CD4-positive, alpha-beta T cell treated with Interleukin-10 for 1 hour (primary cell): Measurements from ENCODE around the gene ABCD4.
"Not testable (repeated sequence)": the region's sequence is repeated elsewhere in the genome, so short reads cannot be mapped to it uniquely, and the experiment has no call there.

Experiments used
- DNase-seq: peaks from one replicate; pipeline ENCODE4 v3.0.0-alpha.2; 2020

Gene ABCD4

DNA sequence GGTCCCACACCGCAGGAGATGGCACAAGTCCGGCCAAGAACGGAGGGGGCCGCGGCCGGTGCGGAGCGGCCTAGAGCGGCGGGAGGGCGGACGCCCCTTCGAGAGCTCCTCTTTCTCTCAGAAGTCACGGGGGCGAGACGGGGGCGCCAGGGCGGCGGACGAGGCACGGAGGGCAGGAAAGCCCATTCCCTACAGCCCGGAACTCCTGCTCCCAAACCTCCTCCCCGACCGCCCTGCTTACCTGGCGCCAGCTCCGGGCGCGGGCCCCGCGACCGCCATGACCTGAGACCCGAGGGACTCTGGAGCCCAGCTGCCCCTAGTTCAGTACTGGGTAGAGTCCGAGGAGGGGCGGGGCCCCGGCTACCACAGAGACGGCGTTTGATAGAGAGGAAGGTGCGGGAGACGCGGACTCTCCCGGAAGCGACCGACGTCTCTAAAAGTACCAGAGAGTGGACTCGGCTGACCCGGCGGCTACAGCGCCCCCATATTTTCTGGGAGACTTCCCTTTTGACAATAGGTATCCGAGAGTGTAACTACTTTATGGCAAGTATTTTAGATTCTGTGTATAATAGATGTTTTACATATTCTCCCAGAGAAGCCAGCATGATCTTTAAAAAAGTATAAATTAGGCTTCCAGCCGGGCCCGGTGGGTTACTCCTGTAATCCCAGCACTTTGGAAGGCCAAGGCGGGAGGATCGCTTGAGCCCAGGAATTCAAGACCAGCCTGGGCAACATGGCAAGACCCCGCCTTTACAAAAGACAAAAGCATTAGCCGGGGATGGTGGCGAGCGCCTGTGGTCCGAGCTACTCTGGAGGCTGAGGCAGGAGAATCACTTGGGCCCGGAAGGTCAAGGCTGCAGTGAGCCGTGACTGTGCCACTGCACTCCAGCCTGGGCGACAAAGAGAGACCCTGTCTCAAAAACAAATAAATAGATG lies at the start of gene ABCD4:
TSS of gene ABCD4 (minus strand) at position 301 of the 936 bp plus-strand sequence. CDS start at position 279, 22 bp downstream.
- peak; percentile 91 for DNase-seq

DNA sequence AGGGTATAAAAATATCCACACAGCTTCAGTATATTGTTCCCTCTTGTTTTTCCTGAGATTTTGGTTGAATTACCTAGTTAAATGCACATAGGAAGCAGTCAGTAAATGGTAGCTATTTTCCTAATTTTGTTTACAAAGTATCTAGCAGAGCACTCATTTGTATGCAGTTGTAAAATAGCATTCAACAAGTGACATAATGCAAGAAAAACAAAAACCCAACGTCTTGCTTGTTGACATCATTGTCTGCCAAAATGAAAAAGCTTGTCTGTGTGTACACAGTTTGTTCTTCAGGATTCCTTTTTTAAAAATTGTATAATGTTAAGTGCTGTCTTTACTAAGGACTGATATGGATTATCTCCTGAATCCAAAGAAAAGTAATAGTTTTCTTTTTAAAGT lies 48.2 kb upstream of the ABCD4 start:
- no peak for DNase-seq

DNA sequence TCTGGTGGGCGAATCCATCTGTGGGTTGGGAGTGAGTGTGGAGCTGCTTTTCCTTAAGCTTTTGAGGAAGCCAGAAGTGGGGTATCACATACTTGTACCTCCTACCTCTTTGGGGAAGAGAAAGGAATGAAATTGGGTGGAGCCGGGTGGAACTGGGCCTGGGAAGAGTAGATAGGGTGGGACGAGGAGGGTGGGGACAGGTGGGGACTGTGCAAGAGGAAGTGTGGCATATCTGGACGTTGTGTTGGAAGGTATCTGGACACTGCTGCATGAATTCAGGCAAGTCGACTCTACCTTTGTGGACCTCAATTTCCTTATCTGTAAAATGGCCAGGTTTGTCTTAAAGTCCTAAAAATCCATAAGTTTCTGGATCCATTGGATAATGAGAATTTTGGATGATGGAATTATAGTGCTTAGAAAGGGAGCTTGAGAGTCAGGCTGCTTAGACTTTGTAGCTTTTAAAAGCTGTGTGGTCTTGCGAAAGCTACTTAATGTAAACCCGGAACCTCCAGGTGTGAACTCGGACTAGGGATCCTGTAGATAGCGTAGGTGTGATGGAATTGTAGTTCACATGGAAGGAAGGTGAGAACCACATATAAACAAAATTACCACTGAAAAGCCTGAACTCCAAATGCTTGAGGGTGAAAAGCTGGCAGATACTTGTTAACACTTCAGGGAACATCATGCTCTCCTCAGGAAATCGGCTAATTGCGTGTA lies 47.6 kb upstream of the ABCD4 start:
- DNase-seq, result no peak

DNA sequence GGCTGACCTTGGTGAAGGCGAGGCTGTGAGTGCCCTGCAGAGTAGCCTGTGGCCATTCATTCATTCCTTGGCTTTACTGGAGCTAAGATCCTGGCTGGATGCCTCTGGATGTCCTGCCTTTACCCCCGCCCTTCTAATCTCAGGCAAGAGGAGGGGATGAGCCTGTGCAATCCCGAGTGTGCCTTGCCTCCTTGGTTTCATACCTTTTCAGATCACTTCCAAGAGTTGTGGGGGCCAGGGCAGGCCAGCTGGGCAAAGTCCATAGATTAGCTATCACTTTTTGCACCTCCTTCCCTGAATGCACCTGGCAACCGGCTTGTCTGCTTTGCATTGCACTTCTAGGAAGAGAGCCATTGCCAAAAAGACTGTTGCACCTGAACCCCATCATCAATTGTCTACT lies 47.0 kb upstream of the ABCD4 start:
- no peak for DNase-seq

DNA sequence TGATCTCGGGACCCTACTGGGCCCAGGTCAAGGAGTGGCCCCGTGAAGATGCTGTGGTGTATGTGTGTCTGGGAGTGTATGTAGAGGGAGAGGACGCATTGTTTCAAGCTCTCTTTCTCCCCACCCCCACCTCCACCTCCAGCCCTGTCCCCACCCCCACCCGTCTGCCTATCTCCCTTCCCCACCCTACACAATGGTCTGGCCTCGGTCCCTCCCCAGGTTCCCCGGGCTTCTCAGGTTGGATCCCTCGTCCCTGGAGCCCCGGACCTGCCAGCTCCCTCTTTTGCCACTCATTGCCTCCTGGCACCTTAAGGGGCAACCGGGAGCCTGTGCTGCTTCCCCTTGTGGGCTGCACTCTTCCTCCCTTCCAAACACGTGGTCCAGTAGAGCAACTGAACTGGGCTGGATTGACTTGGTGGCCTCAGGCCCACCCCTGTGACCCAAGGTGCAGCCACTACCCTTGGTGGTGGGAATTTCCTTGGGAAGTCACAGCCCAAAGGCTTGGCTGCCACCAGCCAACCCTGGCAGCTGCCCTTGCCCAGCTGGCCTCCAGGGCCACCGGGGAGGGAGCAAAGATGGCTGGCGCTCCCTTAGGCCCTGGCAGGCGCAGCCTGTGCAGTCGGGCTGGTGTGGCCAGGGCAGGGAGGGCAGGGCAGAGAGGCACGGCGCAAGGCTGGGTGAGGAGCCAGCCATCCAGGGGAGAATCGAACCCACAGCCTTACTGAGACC lies 46.2 kb upstream of the ABCD4 start:
- DNase-seq, result no peak

DNA sequence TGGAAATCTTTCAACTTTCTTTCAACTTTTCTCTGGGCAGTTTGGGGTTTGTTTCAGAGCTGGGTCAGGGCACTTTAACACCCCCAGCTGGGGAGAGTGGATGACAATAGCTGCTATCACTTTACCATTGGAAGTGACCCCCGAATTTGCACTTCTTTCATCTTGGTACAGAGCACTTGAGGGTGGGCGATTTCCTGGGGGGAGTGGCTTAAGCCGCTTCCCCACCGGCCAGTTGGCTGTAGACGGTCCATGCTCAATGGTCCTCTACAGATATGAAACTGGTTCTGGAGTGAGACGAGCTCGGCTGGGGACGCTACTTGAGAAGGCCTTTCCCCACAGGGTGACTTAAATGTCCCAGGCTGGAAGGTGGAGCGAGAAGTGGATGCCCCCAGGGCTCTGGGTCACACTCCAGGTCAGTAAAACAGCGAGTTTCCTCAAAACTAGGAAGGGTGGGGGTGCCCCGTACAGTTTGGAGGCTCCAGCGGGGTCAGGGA lies 45.6 kb upstream of the ABCD4 start, which contains the start of gene VRTN:
TSS of gene VRTN (plus strand) at position 231 of the 494 bp plus-strand sequence. CDS start 8,313 bp downstream, outside the sequence.
- no peak for DNase-seq

DNA sequence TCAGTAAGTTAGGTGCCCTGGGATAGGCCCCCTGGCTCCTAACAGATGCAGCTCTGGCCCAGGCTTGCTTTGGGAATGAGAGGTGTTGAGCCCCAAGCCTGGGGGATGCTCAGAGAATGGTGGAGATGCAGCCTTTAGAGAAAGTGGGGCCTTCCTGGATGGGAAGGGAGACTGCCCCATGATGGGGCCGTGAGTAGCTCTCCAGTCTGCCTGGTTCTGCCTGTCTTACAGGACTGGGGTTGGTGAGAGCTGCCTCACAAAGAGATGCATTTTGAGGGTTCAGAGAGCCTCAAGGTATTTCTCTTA lies 45.0 kb upstream of the ABCD4 start:
- no peak for DNase-seq

DNA sequence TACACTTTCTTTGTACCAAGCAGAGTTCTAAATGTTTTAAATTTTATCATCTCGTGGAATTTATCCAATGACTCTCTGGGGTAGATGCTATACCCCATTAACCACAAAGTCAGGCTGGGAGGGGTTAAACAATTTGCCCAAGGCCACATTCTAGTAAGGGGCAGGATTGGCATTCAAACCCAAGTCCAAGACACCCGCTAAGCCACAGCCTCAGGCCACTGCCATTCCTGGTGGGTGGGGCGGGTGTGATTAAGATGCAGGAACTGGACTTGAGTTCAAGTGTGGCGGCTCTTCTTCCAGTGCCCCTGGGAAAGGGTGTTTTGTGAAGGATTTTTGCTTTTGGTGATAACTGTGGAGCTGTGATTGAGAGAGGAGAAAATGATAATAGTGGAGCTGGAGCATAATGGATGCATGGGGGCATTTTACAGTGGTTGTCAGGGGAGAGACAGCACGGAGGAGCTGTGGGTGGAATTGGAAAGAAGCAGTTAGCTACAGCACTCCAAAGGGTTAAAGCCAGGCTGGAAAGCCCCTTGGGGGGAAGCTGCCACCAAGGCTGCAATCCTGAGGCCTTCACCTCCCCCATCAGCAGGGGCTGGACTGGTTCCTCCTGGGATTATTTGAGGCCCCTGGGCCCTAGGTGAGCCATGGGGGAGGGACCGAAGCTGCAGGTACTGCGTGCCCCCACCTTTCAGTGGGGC lies 44.5 kb upstream of the ABCD4 start:
- no peak for DNase-seq

DNA sequence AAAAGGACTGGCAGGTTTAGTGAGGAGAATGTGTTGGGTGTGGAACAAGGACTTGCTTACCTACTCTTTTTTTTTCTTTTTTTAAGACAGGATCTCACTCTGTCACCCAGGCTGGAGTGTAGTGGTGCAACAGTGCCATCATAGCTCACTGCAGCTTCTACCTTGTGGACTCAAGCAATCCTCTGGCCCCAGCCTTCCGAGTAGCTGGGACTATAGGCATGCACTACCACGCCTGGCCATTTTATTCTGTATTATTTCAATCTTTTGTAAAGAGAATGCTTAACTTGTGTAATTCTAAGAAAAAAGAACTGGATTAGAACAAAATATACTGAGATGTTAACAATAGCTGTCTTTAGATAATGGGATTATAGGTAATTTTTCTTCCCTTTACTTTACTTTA lies 43.6 kb upstream of the ABCD4 start:
- DNase-seq, result no peak

DNA sequence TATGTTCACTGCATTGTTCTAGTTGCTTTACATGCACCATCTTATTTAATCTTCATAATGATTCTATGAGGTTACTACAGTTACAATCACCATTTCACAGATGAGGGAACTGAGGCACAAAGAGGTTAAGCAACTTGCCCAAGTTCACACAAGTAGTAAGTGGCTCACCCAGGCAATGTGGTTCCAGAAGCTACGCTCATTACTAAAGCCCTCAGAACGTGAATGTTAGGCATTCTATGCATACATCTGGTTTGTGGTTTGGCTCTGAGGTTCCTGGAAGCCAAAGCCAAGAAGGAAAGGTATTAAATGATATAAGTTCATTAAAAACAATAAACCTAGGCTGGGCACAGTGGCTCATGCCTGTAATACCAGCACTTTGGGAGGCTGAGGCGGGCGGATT lies 31.2 kb upstream of the ABCD4 start:
- no peak for DNase-seq

DNA sequence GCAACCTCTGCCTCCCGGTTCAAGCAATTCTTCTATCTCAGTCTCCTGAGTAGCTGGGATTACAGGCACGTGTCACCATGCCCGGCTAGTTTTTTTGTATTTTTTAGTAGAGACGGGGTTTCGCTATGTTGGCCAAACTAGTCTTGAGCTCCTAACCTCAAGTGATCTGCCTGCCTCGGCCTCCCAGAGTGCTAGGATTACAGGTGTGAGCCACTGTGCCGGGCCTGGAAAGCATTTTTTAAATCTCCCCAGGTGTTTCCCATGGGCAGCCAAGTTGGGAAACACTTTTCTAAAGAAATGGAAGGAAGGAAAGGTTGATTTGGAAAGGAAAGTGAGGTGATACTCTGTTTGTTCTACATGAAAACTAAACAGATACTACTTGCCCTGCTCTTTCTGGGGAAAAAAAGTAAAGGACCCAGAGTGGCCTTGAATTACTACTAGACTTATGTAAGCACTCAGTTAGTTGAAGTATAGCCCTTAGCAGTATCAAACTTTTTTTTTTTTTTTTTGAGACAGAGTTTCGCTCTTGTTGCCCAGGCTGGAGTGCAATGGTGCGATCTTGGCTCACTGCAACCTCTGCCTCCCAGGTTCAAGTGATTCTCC lies 27.3 kb upstream of the ABCD4 start:
- not testable (repeated sequence) for DNase-seq

DNA sequence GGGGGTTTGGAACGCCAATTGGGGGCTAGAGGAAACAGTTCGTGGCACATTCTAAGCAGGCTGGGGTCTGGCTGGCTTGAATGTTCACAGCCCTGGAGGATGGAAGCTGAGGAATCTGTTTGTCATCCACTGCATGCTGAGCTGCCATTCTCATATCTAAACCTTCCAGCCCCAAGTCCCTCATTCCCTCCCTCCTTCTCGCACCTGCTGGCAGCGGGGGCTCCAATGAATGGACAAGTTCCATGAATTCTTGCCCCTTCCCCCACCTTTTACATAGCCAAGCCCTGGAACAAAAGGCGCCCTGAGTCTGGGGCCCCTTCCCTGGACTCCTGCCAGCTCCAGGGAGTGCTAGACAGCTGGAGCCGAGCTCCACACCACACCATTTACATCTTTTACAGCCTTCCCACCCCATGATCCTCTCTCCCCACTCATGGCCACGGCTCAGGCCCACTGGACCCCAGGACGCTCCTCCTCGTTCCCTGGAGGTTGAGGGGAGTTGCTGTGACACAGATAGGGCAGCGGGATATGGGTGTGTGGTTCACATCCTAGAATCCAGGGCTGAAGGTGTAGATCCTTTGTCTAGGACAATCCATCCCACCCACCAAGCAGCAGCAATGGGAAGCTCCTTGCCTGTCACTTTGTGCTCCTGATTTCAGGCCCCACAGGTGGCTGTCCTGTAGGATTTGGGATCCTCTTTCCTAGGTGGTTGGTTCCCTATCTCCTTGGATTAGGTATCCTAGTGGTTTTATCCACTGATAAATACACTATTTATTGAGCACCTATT lies 23.8 kb upstream of the ABCD4 start:
- DNase-seq, result no peak

DNA sequence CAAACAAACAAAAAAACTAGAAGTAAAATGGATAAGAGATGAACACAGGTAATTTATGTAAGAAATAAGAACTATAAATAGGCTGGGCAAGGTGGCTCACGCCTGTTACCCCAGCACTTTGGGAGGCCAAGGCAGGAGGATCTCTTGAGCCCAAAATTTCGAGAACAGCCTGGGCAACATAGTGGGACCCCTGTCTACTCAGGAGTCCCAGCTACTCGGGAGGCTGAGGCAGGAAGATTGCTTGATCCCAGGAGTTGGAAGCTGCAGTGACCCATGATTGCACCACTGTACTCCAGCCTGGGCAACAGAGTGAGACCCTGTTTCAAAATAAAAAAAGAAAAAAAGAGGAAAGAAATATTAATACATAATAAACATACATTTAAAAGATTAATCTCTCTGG lies 22.7 kb upstream of the ABCD4 start:
- no peak for DNase-seq

DNA sequence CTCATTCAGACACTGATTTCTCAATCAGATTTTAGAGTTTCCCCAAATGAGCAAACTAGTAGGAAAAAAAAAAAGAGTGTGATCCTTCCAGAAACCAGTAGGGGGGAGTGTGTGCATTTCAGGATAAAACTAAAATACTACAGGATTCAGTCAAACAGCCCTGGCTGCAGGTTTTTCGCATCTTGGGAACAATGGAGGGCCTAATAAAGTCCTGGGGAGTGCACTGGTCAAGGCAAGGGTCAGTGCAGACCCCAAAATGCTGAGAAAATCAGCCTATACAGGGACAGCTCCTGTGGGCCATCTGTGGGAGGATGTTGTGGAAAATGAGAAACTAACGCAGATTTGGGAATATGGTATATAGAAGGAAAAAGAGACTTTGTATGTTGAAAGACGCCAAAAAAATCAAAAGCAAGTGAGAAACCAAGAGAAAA lies 22.2 kb upstream of the ABCD4 start:
- DNase-seq, result peak; percentile 3

DNA sequence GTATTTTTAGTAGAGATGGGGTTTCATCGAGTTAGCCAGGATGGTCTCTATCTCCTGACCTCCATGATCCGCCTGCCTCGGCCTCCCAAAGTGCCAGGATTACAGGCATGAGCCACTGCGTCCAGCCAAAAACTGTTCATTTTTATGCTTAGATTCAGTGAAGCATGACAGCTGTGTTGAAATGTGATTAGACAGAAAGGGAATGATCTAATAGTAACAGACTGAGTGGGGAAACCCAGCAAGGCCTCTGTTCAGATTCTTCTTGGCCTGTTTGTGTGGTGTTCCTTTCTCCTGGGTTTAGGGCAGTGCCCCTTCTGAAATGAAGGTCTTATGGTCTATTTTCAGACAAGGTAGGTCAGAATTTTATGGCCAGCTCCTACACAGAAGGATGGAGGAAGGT lies 11.8 kb upstream of the ABCD4 start:
- no peak for DNase-seq

DNA sequence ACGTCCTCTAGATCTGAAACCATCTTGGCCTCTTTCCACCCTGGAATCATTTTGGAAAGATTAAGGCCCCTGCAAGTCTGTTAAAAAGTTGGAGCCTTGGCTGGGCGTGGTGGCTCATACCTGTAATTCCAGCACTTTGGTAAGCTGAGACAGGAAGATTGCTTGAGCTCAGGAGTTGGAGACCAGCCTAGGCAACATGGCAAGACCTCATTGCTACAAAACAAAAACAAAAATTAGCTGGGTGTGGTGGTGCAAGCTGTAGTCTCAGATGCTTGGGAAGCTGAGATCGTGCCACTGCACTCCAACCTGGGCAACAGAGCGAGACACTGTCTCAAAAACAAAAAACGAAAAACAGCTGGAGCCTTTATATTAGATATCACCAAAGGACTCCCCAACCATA lies 10.9 kb upstream of the ABCD4 start:
- DNase-seq, result no peak

DNA sequence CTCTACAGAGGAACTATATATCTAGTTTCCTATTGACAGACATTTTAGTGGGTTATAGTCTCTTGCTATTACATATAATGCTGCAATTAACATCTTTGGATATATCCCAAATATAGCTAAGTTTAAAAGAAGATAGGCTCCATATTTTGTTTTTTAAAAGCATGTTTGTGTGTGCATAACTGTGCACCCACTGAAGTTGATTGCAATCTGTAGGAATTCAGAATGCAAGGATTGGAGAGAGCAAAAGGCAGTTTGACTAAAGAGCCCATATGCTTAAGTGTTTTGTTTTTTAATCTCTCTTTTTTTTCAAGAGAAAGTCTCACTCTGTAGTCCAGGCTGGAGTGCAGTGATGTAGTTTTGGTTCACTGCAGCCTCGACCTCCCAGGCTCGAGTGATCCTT lies 9.4 kb upstream of the ABCD4 start:
- DNase-seq, result no peak

DNA sequence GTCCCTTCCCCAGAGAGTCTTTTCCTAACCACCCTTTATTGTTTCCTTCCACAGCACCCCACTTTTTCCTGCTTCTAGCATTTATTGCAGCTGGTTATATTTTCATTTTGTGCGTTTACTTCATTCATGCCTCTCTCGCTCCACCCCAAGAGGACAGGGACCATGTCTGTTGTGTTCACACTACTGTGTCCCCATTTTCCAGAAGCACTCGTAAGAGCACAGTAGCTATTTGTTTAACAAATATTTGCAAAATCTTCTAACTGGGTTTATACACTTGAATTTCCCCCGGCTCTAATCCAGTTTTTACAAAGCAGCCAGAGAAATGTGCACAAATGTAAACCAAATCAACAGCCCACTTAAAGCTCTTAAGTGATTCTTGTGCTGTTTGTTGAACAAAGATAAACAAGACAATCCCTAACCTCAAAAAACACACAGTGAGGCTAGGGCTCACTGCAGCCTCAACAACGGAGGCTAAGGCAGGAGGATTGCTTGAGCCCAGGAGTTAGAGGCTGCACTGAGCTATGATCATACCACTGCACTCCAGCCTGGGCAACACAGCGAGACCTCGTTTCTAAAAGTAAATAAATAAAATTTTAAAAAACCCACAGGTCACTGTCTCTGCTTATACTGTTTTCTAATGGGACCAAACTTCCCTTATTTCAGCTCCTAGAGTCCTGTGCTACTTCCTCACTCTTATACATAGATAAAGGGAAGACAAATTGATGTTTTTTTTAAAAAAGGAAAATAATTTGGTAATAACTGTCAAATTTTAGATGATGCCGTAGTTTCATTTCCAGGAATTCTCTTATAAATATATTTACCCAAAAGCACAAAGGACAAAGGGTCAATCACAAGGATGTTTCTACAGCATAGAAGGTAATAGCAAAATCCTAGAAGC lies 6.6 kb upstream of the ABCD4 start:
- no peak for DNase-seq

DNA sequence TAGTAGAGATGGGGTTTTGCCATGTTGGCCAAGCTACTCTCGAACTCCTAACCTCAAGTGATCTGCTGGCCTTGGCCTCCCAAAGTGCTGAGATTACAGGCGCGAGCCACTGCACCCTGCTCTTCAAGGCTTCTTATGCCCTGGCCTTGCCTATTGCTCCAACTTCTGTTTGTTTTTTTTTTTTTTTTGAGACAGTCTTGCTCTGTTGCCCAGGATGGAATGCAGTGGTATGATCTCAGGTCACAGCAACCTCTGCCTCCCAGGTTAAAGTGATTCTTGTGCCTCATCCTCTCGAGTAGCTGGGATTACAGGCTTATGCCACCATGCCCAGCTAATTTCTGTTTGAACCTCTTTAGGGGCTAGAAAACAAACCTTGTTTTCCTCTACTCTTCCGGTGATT lies 6.0 kb upstream of the ABCD4 start:
- DNase-seq, result no peak

DNA sequence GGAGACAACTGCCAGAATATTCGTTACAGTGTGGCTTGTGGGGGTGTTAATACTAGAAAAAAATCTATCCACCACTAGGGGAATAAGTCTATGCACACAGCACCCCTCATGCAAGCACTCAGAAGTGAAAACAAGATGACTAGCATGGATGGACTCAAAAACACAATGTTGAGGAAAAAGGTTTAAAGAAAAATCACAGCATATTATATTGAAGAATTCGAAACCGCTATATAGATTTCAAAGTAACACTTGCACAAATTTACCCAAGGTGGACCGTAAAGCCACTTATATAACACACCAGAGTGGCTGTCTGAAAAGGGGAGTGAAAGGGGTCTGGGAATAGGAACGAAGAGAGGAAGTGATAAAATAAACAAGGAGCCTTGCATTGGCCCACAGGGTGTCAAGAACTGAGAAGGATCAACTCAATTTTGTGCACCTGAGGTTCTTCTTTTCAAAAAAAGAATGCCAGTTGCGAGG lies 544 bp downstream of the ABCD4 start:
- peak; percentile 63 for DNase-seq
